Motor neuron (in vitro differentiated cells): ENCODE data around the gene RPS8. TPM values are rescaled to one million over a fixed set of nuclear protein-coding genes. Genes with fewer than 3 reads are reported as not detected.
A peak's percentile ranks its signal among the peaks of the same experiment; 100 is the strongest.
"Not testable (repeated sequence)": the region's sequence is repeated elsewhere in the genome, so short reads cannot be mapped to it uniquely, and the experiment has no call there.

Source experiments
- ATAC-seq, 8 experiments: fragments of 200-7000 bp; cut with Tn5 transposase; replicated peaks in 6 of 8; 2 replicates each; pipeline ENCODE4 v1.8.0; 2021; ENCODE audit warnings: mild to moderate bottlenecking in 8 of 8, moderate library complexity in 8 of 8
- H3K27ac ChIP-seq, 2 donors: fragments of 250-450 bp; sonication (Bioruptor Pico); 2 replicates each; pipeline ENCODE4 v1.9.0; 2021; ENCODE audit warnings: antibody characterized with exemption in 2 of 2, mild to moderate bottlenecking in 2 of 2, moderate library complexity in 1 of 2
- H3K4me1 ChIP-seq, 2 donors: fragments of 250-450 bp; sonication (Bioruptor Pico); replicated peaks in 1 of 2; 2 replicates each; pipeline ENCODE4 v1.6.1; 2021; ENCODE audit warnings: antibody characterized with exemption in 2 of 2, mild to moderate bottlenecking in 2 of 2, moderate library complexity in 1 of 2
- H3K4me3 ChIP-seq, 5 donors: fragments of 250-450 bp; sonication (Bioruptor Pico); 2 replicates each; pipeline ENCODE4 v1.9.0; 2021; ENCODE audit warnings: antibody characterized with exemption in 5 of 5, mild to moderate bottlenecking in 5 of 5, moderate library complexity in 4 of 5
- WGBS, 10 experiments: fragments of 450-650 bp; shearing (Covaris generic); methylation state at CpG; one replicate each; pipeline ENCODE4 v1.0.0; 2022; 5-methylcytosine and 5-hydroxymethylcytosine counted together
- in situ Hi-C, 9 experiments: fragments of 400-800 bp; cut with MboI; loops; one replicate each; pipeline ENCODE4 v1.15.0; 2021; ENCODE audit warnings: low sequenced_read_pairs in 9 of 9, low pct_unique_long_range_greater_than_20kb in 2 of 9; ENCODE audit not compliant: unreplicated experiment in 9 of 9
- total RNA-seq, 8 experiments: library from RNA; unstranded; fragments of 300-600 nt; gene quantifications; 2 replicates each; pipeline versions ENCODE4 v1.2.3 to v1.2.4, GENCODE V29; 2022

RPS8 gene
- total RNA-seq, 8 experiments from 2014 or later, result 2,114 to 6,000 (median 3,055) TPM

DNA sequence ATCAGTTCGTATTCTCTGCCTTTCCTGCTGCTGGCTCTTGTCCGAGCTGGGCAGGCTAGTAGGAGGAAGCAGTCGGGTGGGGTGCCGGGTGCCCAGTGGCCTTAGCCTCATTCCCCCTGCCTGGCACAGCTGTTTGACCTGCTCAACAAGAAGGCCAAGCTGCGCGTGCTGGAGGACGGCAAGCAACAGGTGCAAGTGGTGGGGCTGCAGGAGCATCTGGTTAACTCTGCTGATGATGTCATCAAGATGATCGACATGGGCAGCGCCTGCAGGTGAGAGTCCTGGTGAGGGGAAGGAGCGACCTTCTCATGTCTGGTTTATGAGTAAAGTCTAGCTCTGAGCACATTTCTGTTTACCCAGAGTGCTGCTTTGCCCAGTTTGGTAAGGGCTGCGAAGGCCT is 16.3 kb upstream of the RPS8 start:
- 86 to 100% (median 97%) methylated on average over 1 to 8 of the region's 11 CpGs; no CpG with 5 or more reads in 4 of the 10 experiments for WGBS, 10 experiments
- in situ Hi-C loops, result no loop called here
- no peak overlapping the region for H3K4me3 ChIP-seq
- no peak for ATAC-seq
- H3K27ac ChIP-seq, result no peak overlapping the region
- H3K4me1 ChIP-seq, result no peaks in the 10 kb centered on the region

DNA sequence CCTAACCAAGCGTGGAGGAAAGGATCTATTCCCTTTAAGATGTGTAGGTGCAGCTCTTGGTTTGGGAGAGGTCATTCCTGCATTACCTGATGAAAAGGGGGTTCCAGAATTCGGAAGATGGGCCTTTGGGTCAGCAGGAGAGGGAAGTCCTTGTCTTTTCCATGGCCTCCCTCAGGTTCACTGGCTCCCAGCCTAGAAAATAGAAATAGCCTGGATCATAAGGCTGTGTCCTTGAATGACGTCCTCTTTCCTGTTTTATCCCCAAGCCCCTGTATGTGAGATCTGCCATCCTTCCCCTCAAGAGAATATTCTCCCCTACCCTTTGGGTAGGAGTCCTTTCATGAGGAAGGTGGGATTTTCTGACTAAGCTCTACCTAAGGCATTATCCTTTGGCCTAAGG is 14.5 kb upstream of the RPS8 start:
- no peak for ATAC-seq
- Histone ChIP-seq H3K4me3 (no peak overlapping the region), H3K27ac (no peak overlapping the region), H3K4me1 (no peaks in the 10 kb centered on the region)
- WGBS, 10 experiments, result 82 to 100% (median 100%) methylated on average over 1 to 2 of the region's 3 CpGs; no CpG with 5 or more reads in 3 of the 10 experiments
- in situ Hi-C loops, result no loop called here

DNA sequence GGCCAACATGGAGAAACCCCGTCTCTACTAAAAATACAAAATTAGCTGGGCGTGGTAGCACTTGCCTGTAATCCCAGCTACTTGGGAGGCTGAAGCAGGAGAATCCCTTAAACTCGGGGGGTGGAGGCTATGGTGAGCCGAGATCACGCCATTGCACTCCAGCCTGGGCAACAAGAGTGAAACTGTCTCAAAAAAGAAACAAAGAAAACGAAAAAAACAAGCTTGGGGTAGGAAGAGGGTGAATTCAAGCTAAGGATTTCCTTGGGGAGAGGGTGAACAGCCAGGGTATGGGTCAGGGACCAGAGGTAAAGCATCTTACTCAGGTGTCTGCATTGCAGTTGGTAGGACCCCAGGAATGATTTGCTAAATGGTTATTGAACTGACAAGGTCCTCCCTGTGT is 8.9 kb upstream of the RPS8 start:
- H3K4me3 ChIP-seq, in situ Hi-C loops, H3K4me1 ChIP-seq, ATAC-seq, H3K27ac ChIP-seq: not testable (repeated sequence)
- 67 to 100% (median 93%) methylated on average over 1 to 6 of the region's 6 CpGs; no CpG with 5 or more reads in 2 of the 10 experiments for WGBS, 10 experiments

DNA sequence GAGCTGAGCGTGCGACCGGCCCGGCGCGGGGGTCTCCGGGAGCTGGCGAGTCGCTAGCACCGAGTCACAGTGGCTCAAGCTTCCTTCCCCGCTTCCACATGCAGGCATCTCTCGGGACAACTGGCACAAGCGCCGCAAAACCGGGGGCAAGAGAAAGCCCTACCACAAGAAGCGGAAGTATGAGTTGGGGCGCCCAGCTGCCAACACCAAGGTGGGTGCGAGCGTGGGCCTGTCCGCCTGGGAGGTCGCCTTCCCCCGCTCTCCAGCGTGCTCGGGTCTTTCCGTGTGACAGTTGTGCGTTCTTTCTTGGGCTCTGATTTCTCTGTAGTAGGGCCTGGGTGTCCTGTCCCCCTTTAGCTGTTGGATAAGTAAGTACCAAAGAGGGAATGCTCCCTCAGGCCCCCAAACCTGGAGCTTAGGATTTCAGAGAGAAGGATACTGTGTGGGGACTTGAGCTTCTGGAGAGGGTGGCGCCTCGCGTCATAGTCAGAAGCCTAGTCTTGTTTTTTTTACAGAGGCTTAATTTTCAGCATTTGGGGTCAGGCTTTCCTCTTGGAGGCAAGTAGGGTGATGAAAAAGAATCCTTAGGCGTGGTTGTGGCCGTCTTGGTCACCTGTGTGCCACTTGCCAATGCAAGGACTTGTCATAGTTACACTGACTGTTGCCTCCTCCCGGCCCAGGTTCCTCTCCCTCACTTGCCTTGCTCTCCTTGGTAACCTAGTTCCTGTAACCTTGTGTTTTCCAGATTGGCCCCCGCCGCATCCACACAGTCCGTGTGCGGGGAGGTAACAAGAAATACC is 790 bp downstream of the RPS8 start:
- Histone ChIP-seq H3K27ac (peak overlapping the region; percentile 89), H3K4me3 (peak overlapping the region; percentile 45 to 78 (median 59)), H3K4me1 (peaks cover 22 to 23% of the 10 kb centered on the region in 2 donors)
- peak in 4 of 8 experiments; percentile 0 to 2 (median 0) for ATAC-seq
- in situ Hi-C loops, result no loop called here
- 0 to 18% (median 5%) methylated on average over 4 to 33 of the region's 36 CpGs; no CpG with 5 or more reads in 3 of the 10 experiments for WGBS, 10 experiments

DNA sequence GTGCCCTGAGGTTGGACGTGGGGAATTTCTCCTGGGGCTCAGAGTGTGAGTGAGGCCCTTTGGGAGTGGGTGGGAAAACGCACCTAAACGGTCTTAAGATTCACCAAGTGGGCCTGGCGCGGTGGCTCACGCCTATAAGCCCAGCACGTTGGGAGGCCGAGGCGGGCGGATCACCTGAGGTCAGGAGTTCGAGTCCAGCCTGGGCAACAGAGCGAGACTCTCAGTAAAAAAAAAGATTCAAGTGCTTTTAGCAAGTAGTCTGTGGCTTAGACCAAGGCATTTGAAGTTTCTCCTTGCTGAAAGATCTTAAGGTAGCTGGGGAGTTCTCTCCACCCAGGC is 1.4 kb downstream of the RPS8 start:
- 7 to 66% (median 43%) methylated on average over 1 to 12 of the region's 12 CpGs; no CpG with 5 or more reads in 5 of the 10 experiments for WGBS, 10 experiments
- in situ Hi-C loops, result no loop called here
- H3K27ac ChIP-seq, result no peak overlapping the region
- H3K4me3 ChIP-seq, result peak overlapping the region; percentile 45 to 78 (median 59)
- no peak for ATAC-seq
- peaks cover 22 to 23% of the 10 kb centered on the region in 2 donors for H3K4me1 ChIP-seq

DNA sequence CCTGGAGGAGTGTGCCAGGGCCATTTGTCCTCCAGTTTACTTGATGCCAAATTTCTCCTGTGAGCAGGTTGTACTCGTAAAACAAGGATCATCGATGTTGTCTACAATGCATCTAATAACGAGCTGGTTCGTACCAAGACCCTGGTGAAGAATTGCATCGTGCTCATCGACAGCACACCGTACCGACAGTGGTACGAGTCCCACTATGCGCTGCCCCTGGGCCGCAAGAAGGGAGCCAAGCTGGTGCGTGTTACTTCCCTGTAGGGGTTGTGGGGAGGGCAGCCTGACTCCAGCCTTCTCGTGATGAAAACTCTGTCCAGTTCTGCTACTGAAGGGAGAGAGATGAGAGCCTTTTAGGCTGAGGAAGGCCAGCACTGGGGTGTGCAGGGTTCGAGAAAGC is 2.2 kb downstream of the RPS8 start:
- ATAC-seq, result no peak
- no peak overlapping the region for H3K4me3 ChIP-seq
- 33 to 100% (median 87%) methylated on average over 1 to 14 of the region's 14 CpGs; no CpG with 5 or more reads in 1 of the 10 experiments for WGBS, 10 experiments
- in situ Hi-C loops, result no loop called here
- peaks cover 22 to 23% of the 10 kb centered on the region in 2 donors for H3K4me1 ChIP-seq
- no peak overlapping the region for H3K27ac ChIP-seq

DNA sequence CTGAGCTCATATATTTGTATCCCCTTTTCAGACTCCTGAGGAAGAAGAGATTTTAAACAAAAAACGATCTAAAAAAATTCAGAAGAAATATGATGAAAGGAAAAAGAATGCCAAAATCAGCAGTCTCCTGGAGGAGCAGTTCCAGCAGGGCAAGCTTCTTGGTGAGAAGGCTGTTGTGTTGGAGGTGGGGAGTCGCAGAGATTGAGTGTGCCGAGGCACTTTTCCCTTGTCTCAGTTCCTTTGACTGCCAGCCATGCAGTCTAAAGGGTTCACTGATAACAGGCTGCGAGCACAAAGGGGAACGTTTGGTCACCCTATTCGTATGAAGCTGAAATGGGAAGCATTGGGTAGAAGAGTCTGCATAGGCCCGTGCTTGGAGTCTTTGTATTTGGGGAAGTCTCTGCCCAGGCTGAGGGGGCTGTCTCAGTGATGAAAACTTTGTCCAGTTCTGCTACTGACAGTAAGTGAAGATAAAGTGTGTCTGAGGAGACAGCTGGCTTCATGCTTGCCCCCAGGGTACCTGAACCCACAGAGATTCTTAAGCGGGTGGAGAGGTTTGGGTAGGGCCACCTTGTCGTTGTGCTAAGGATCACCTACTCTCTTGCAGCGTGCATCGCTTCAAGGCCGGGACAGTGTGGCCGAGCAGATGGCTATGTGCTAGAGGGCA is 2.8 kb downstream of the RPS8 start:
- in situ Hi-C loops, result no loop called here
- no peak overlapping the region for H3K4me3 ChIP-seq
- no peak overlapping the region for H3K27ac ChIP-seq
- WGBS, 10 experiments, result 39 to 100% (median 82%) methylated on average over 1 to 10 of the region's 13 CpGs
- peaks cover 22 to 23% of the 10 kb centered on the region in 2 donors for H3K4me1 ChIP-seq
- ATAC-seq, result no peak

DNA sequence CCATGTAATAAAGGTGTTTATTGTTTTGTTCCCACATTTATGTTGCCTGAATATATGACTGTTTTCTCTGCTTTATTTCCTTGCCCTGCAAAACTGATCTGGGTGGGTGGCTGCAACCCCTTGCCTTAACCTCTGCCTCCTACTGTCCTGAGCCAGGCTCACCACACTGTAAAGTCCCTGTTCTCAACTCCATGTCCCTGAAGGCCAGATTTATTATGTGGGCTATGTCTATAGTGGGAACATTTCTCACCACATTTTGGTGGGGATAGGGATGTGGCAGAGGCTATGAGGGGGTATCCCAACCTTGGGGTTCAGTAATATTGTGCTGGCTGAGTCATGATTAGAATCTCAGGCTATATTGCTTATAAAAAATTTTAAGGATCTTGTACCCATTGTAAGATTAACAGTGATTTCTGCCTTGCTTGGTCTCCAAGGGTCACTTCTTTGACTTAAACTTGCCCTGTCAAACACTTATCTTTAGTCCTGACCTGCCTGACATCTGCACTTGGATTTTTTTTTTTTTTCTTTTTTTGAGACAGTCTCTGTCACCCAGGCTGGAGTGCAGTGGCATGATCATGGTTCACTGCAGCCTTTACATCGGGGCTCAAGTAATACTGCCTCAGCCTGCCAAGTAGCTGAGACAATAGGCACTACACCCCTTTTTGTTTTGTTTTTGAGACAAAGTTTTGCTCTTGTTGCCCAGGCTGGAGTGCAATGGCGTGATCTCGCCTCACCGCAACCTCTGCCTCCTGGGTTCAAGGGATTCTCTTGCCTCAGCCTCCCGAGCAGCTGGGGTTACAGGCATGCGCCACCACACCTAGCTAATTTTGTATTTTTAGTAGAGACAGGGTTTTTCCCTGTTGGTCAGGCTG is 3.6 kb downstream of the RPS8 start:
- ATAC-seq, result no peak
- WGBS, 10 experiments, result 83 to 100% (median 94%) methylated on average over 1 to 6 of the region's 6 CpGs; no CpG with 5 or more reads in 4 of the 10 experiments
- Histone ChIP-seq H3K27ac (no peak overlapping the region), H3K4me3 (no peak overlapping the region), H3K4me1 (peaks cover 25 to 27% of the 10 kb centered on the region in 2 donors)
- in situ Hi-C loops, result no loop called here

DNA sequence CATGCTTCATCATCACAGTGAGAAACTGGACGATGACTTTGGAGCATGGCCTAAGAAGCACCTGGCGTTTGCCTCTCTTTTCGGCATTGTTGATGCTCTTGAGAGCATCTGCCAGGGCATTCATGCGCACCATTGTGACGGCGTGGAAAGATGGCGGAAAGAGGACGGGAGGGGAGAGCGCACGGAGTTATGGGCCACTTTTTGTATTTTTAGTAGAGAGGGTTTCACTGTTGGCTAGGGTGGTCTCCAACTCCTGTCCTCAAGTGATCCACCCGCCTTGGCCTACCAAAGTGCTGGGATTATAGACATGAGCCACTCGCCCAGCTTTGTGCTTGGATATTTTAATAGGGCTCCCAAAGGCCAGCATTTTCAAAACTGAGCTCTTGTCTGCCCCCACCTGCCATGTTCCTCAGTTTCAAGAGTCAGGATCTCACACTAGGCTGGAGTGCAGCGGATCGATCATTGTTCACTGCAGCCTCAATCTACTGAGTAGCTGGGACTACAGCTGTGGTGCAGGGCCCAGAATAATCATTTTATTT is 5.3 kb downstream of the RPS8 start:
- Histone ChIP-seq H3K27ac (no peak overlapping the region), H3K4me1 (peaks cover 28 to 32% of the 10 kb centered on the region in 2 donors), H3K4me3 (no peak overlapping the region)
- peak in 1 of 8 experiments; percentile 3 for ATAC-seq
- in situ Hi-C loops, result no loop called here
- 87 to 98% (median 93%) methylated on average over 8 to 14 of the region's 14 CpGs; no CpG with 5 or more reads in 4 of the 10 experiments for WGBS, 10 experiments

DNA sequence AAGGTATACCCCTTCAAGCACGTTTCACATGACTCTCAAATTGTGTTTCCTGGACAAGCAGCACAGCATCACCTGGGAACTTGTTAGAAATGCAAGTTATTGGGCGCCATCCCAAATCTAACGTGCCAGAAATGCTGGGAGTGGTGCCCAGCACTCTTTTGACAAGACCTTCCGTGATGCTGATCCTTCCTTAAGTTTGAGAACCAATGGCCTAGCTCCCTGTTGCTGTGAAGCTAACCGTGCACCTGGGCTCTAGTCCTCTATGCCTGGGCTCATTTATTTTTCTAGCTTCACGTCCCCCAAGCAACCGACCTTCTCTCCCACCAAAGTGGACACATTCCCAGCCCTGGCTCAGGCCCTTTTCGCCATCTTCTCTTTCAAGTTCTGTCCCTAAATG is 8.4 kb downstream of the RPS8 start:
- Histone ChIP-seq H3K4me1 (peaks cover 20 to 28% of the 10 kb centered on the region in 2 donors), H3K4me3 (peak overlapping the region in 1 of 5 donors; percentile 10), H3K27ac (no peak overlapping the region)
- in situ Hi-C loops, result no loop called here
- WGBS, 10 experiments, result 62 to 92% (median 82%) methylated on average over 2 to 8 of the region's 8 CpGs; no CpG with 5 or more reads in 2 of the 10 experiments
- ATAC-seq, result peak in 1 of 8 experiments; percentile 2

DNA sequence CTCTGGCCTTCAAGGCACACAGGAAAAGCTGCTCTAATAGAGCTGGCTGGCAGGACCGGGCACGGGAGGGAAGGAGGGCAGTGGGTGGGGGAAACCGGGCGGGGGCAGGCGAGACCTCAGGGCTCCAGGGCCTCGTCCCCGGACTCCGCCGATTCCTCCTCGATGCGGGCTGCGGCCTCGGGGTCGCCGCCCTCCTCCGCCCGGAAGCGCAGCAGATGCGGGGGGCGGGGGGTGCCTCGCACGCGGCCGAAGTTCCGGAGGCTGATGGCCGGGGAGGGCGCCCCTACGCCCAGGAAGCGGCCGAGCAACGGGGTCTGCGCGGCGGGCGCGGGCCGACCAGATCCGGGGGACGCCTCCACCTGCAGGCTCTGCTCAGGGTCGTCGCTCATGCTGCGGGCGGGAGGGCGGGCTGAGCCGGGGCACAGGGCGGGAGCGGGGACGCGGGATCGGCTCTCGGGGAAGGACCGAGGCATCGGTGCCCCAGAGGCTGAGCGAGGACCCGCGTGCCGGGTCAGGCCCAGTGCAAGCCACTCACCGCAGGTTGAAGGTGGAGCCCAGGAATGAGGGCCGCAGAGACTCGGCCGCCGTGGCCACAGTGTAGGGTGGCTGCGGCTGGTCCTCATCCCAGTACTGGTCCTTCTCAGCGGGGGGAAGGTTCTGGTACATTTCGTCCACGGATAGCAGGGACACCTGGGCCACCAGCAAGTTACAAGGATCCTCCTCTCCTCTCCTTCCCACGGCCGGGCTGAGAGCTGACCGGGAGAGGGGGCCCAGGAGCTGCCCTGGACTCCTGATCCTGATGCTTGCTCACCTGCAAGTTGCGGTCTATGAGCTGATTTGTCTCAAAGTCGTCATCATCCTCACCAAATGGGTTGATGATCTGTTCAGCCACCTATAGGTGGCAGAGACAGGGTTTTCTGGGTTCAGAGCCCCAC is 9.0 kb downstream of the RPS8 start:
- WGBS, 10 experiments, result 0 to 83% (median 40%) methylated on average over 2 to 19 of the region's 71 CpGs; no CpG with 5 or more reads in 4 of the 10 experiments
- ATAC-seq, result peak; percentile 4 to 42 (median 22)
- Histone ChIP-seq H3K4me3 (peak overlapping the region in 3 of 5 donors; percentile 7 to 16 (median 10)), H3K4me1 (peaks cover 20 to 28% of the 10 kb centered on the region in 2 donors), H3K27ac (no peak overlapping the region)
- in situ Hi-C loops, result no loop called here

DNA sequence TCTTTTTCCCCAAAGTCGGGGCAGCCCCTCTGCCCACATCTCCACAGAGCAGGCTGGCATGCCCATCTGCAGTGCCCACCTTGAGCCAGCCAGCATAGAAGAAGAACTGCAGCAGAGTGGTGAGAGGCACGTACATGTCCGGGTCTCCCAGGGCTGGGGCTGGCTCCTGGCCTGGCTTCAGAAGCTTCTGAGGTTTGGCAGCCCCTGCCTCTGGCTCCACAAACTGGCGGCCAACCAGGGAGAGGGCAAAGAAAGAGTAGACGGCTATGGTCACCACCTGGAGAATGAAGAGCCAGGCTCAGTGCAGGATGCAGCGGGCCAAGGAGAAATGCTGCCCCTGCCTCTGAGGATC is 9.7 kb downstream of the RPS8 start:
- in situ Hi-C loops, result no loop called here
- peaks cover 20 to 28% of the 10 kb centered on the region in 2 donors for H3K4me1 ChIP-seq
- no peak for ATAC-seq
- H3K4me3 ChIP-seq, result no peak overlapping the region
- H3K27ac ChIP-seq, result no peak overlapping the region
- WGBS, 10 experiments, result 67 to 100% (median 100%) methylated on average over 1 to 3 of the region's 6 CpGs; no CpG with 5 or more reads in 6 of the 10 experiments
